GM04503 (cell line): ENCODE measurements around the gene SH3TC2.

Source experiments
- DNase-seq: peaks from one replicate; pipeline ENCODE4 v3.0.0-alpha.2; 2012; ENCODE audit warnings: low read depth

Gene SH3TC2

DNA sequence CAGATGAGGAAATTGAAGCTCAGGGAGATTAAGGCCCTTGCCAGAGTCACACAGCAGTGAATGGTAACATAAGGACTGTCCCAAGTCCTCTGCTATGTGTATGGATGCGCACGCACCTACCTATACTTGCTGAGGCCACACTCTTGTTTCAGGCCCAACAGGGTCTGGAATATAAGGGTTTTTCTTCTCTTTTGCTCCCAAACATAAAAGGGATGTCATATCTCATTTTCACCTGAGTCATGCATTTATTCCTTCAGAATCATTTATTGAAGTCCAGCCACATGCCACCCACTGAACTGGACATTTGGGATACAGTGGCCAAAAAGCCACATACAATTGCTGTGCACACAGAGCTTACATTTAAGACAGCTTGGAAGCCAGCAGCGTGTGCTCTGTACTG, 92.0 kb downstream of the SH3TC2 start:
- DNase-seq: no peak

DNA sequence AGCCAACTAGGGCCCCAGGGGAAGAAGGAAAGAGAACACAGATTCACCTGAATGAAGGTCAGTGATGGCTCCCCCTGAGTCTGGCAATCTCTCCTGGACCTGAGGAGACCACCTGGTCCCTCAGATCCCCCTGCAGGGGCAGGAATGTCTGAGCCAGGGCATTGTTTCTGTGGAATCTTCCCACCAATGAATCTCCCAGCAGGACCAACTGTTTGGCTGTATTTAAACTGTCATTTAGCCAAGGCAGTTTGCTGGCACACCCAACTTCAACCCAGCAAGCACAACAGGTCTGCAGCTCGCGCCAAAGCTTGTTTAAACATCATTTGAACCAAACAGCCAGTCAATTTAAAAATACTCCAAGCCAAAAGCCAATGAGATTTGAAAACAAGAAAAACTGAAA, 92.6 kb downstream of the SH3TC2 start:
- DNase-seq: no peak

DNA sequence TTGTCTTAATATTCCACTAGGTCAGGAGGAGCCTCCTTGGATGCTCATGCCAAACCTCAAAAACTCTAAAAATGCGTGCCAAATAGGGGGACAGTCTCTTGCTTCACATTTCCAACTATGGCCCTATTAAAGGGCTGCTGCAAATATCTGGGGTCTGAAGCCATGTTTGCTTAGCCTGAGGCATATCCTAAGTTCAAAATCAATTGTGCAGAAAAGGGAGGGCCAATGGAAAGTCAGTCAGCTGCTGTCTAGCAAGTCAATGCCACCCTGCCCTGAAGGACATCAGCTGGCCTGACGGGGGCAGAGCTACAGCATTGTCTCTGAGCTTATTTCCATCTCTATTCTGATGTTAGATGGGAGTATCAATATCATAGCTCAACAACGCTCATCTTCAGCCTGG, 93.6 kb downstream of the SH3TC2 start:
- no peak for DNase-seq

DNA sequence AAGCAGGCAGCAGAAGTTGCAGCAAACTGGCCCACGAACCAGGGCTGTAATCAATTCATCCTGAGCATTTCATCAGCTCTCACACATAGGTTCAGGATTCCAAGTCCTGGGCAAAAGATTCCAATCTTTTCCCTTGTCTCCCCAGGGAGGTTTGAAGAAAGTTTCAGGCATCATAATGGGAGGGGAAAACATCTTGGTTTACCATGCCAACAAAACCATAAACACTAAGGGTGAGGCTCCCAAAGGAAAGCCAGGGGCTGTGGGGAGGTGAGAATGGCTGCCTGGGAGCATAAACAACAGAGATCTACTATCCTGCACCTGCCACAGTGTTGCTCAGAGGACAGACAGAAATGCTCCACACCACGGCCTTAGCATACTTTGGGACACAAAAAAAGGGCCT, 94.6 kb downstream of the SH3TC2 start:
- DNase-seq: peak; percentile 55

DNA sequence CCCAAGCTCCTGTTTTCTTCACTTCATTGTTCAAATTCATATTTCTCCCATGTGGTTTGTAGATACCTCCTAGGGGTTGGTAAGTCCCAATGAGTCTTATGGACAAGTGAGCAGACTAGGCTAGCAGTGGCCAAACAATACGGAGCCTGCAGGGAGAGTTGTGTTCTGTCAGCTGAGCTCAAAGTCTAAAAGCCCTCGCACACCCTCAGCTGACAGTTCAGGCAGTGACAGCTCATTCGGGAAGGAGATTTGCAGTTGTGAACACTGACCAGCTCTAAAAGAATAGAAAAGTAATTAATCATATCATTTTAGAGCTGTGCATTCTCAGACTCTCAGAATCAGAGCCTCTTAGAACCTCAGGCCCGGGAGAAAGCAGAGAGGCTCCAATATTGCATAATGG, 95.1 kb downstream of the SH3TC2 start:
- DNase-seq: no peak

DNA sequence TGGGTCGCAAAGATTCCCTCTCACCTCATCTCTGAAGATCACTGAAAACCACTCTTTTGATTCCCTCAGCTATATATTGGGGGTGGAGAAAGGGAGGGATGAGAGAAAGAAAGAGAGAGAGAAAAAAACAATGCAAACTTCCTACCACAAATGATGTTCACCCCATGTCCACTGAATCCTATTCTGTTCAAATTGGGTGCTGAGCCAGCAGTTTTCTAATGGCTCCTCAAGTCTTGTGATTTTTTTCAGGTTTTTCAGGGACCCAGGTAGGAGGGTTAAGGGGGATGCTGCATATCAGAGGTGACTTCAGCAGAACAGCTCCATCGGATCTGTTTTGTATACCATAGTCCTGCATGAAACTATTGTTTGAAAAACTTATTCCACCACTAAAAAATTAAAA, 95.9 kb downstream of the SH3TC2 start:
- no peak for DNase-seq

DNA sequence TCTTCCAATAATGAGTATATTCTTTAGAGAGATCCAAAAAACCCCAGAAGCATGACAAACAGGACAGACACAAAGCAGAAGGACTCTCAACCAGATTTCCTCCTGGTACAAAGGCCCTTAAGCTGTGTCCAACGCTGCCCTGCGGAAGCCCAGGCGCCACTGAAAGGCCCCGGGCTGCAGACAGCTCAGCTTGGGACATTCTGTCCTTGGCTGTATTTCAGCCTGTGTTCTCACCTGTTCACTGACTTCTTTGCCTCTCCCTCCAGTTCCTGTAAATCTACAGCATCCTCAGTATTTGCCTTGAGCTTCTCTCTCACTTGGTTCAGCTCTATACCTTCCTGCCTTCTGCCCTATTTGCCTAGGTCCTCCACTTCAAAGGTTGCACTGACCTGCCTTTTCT, 96.5 kb downstream of the SH3TC2 start:
- no peak for DNase-seq

DNA sequence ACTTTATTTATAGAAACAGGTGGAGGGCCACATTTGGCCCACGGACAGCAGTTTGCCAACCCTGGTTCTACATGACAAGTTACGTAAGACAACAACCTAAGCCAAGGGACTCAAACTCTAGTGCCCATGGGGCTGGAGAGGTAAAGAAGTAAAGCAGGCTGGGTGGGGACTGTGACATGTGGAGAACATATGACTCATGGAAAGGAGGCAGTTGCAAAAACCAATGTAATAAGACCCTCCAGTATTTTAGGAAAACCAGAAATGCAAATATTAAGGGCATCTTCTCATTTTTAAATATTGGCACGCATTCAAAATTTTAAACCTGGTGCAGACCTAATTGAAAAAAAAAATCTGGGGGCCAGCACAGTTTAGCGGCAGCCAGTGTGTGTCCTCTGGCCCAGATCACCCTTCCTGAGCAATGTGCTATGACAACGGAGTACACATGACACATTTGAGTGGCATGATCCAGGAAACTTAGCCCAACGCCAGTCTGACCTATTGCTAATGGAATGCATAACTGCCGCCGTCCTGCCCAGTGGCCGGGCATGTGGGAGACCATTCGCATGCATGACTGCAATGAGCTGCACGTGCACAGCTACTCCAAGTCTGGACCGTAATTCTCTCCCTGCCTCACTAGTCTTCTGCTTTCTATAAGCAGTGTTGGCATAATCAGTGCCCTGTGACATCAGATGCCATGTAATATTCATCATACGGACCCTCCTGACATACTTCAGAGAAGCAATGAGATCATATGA, 97.2 kb downstream of the SH3TC2 start:
- peak; percentile 97 for DNase-seq

DNA sequence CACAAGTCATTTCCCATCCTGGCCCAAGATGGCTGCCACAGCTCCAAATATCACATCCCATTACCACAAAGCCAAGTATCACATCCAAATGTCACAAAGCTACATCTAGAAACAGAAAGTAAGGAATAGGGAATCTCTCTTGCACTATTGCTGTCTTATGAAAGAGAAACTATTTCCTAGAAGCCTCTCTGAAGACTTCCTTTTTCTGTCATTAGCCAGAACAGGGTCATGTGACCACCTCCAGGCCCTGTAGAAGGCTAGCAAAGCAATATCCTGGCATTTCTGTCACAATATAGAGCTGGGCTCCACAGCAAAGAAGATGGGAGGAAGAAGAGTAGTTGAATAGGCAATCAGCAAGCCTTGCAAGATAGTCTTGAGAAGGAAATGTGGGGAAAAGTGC, 99.2 kb downstream of the SH3TC2 start:
- DNase-seq: no peak

DNA sequence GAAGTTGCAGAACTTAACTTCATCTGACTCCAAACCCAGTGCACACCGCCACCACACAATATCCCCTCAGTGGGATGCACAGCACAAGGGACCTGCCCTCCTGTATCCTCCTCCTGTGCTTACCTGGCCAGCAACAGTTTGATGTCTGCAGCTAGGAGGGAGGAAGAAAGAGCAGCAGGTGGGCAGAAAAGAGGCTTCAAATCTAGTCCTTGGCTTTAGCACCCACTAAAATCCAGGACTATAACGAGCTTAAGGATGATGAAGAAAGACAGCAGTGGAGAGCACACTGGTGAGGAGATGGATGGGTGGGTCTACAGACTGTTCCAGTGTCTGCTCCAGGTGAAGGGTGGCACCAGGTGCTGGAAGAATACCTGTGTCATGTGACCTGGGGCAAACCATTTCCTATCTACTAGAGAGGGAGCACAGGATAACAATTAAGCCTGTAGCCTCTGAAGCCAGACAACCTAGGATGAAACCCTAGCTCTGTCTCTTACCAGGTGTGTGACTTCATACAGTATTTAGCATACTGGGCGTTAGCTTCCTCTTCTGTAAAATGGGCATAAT, 100.0 kb downstream of the SH3TC2 start:
- DNase-seq: no peak

DNA sequence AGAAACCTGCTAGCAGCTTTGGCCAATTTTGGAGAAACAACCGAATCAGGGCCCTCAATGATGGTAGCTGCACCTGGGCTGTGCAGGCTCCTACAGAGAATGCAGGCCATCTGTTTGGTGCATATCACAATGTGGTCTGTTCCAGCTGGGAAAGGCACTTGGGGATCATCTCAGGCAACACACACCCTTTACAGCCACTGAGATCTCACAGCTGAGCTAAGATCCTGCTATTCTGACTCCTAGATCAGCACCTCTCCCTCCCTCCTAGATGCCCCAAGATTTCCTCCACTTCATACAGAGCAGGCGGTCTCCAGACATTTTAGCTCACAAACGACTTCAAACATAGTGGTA, 100.7 kb downstream of the SH3TC2 start:
- no peak for DNase-seq

DNA sequence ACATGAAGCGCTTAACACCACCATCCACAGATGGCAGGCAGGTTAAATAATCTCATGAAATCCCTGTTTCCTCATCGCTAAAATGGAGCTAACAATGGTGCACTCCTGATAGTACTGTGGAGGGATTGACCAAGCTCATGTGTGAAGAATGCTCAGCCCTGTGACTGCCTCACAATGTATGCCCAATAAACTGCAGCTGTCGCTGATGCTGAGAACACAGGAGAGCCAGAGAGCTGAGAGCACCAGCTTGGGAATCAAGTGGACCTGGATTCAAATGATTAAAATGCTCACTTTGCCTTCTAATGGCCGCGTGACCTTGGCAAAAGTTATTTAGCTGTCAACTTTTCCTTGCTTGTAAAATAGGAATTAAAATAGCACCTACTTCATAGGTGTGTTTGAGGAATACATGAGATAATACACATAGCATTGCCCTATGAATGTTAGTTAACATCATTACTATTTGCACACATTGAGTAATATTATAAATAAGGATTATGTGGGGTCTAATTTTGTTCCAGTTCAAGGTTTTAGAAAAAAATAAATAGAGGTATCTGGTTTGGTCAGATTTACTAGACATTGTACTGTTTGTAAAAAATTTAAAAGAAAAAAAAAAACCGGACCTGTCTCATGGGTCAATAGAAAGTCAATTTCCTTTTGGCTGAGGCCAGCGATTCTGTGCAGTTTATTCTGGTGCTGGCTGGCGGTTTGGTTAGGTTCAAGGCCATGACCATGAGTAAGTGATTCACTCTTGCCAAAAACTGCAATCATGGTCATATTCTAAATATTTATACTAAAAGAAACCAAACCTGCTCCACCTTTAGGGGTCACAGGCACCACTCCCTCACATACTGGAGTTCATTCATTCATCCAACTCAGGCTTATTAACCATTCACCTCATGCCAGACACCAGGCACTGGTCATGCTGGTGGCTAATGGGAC, 101.3 kb downstream of the SH3TC2 start:
- no peak for DNase-seq

DNA sequence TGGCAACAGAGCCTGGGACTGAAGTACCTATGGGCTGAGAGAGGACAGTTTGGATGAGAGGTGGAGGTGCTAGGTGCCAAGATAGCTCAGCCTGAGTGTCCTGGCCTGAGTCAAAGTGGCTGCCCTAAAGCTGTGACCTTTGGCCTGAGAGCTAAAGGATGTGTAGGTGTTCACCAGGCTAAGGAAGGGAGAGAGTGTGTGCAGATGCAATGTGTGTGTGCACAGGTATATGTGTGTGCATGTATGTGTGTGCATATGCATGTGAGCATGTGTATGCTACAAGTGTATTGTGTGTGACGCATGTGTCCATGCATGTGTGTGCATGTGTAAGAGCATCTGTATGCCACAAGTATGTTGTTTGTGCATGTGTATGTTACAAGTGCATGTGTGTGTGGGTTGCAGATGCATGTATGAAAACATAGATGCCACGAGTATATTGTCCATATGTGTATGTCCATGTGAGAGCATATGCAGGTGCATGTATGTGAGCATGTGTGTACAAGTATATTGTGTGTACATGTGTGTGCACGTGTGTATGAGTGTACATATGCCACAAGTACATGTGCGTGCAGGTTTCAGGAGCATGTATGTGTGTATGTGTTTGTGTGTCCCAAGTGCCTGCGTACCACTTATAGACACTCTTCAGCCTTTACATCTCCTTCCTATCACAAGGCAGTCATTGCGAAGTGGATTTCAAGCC, 102.6 kb downstream of the SH3TC2 start:
- no peak for DNase-seq

DNA sequence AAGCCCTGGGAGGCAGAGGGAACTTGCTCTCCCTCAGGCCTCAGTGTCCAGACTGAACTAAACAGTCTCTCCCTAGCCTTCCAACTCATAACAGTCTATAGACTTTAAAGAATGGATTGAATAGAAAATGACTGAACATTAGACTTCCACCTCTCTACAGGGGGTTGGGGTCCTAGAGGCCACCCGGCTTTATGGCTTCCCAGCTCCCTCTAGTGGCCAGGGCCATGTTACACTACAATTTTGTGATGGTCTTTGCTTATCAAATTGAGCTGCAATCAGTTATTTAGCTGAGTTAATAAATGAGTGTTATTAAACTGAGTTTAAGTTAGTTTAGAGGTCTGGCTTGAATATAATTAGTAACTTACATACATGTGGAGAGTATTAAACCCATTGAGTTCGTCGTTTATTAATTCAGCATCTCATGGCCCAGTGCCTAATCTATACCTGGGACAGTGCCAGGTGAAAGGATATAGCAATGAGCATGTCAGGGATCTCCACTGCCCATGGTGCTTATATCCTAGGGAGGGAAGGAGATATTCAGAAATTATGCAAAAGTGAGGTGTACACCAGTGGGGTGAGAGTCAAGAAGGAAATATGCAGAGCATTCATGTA, 105.2 kb downstream of the SH3TC2 start:
- DNase-seq: no peak

DNA sequence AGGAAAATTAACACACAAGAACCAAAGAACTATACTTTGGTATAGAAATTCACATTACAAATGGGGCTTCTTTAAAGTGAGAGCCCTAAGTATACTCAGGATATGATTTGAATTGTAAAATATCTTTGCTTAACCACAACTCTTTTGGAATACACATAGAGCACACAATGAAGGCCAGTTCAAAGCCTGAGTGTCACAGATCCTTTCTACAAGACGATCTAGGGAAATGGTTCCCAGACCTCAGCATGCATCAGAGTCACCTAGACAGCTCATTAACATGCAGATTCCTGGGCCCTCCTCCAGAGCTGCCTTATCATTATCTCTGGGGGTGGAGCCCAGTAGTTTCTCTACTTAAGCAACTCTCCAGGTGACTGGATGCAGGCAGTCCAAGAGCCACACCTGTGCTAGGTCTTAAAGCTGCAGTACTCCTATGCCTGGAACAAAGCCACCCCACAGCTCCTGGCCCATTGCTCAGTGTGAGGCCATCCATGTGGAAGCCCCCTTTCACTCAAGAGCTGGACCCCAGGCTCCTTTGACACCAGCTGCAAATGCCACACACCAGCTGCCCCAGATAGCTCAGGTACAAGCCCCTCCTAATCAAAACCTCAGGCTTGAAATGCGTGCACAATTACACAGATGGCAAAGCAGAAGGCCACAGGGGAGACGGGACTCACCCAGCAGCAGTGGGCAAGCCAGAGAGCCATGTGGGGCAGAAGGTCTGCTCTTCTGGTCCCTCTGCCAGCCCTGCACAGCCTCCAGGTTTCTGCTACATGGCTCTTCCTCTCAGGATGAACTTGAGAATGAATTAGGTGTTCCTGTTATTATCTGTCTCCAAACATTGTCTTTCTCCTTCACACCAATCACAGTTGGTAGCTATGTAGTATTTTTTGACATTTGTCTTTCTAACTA, 106.1 kb downstream of the SH3TC2 start:
- no peak for DNase-seq
